MM.1S (cell line): ENCODE data around the gene ARTN.

Experiments used
- DNase-seq: peaks from one replicate; pipeline ENCODE4 v3.0.0-alpha.2; 2015
- H2AFZ ChIP-seq: fragments of 300-600 bp; sonication (generic); 2 replicates; pipeline ENCODE4 v1.6.0; 2016; ENCODE audit warnings: antibody characterized with exemption, low read length
- H3F3A ChIP-seq: fragments of 300-600 bp; sonication (generic); 2 replicates; pipeline ENCODE4 v1.6.1; 2016; ENCODE audit warnings: mild to moderate bottlenecking, antibody characterized with exemption, low read length, moderate library complexity, mixed read lengths; ENCODE audit not compliant: insufficient read depth
- H3K27ac ChIP-seq: fragments of 300-600 bp; sonication (generic); 2 replicates; pipeline ENCODE4 v1.5.1; 2016; ENCODE audit warnings: mild to moderate bottlenecking, low read length
- H3K27me3 ChIP-seq: fragments of 300-600 bp; sonication (generic); replicated peaks from 2 replicates; pipeline ENCODE4 v1.6.0; 2016; ENCODE audit warnings: low read length; ENCODE audit not compliant: insufficient read depth
- H3K36me3 ChIP-seq: fragments of 300-600 bp; sonication (generic); replicated peaks from 2 replicates; pipeline ENCODE4 v1.6.1; 2016; ENCODE audit warnings: mild to moderate bottlenecking, low read length, mixed read lengths; ENCODE audit not compliant: insufficient read depth
- H3K4me1 ChIP-seq: fragments of 300-600 bp; sonication (generic); 2 replicates; pipeline ENCODE4 v1.6.1; 2016; ENCODE audit warnings: low read length, mixed read lengths
- H3K4me2 ChIP-seq: fragments of 300-600 bp; sonication (generic); 2 replicates; pipeline ENCODE4 v1.6.0; 2016; ENCODE audit warnings: low read depth, low read length
- H3K4me3 ChIP-seq: fragments of 300-600 bp; sonication (generic); 2 replicates; pipeline ENCODE4 v1.5.1; 2016; ENCODE audit warnings: low read length, mixed read lengths
- H3K79me2 ChIP-seq: fragments of 300-600 bp; sonication (generic); 2 replicates; pipeline ENCODE4 v1.6.1; 2016; ENCODE audit warnings: mixed run types, low read length, mixed read lengths
- H3K9ac ChIP-seq: fragments of 300-600 bp; sonication (generic); 2 replicates; pipeline ENCODE4 v1.6.1; 2016; ENCODE audit warnings: low read length, mixed read lengths
- H3K9me2 ChIP-seq: fragments of 300-600 bp; sonication (generic); replicated peaks from 2 replicates; pipeline ENCODE4 v1.6.1; 2016; ENCODE audit warnings: mild to moderate bottlenecking, low read length, mixed read lengths; ENCODE audit not compliant: insufficient read depth
- H3K9me3 ChIP-seq: fragments of 300-600 bp; sonication (generic); replicated peaks from 2 replicates; pipeline ENCODE4 v1.6.1; 2016; ENCODE audit warnings: mild to moderate bottlenecking, low read length, mixed read lengths; ENCODE audit not compliant: insufficient read depth
- H4K20me1 ChIP-seq: fragments of 300-600 bp; sonication (generic); 2 replicates; pipeline ENCODE4 v1.6.1; 2016; ENCODE audit warnings: mild to moderate bottlenecking, low read length, moderate library complexity, mixed read lengths; ENCODE audit not compliant: insufficient read depth
- CTCF ChIP-seq: fragments of 300-600 bp; sonication (generic); IDR thresholded peaks from 2 replicates; pipeline ENCODE4 v1.5.1; 2016; ENCODE audit warnings: antibody characterized with exemption, low read length, mixed read lengths
- EZH2 ChIP-seq: fragments of 300-600 bp; sonication (generic); optimal IDR thresholded peaks from 2 replicates; pipeline ENCODE3; 2017; ENCODE audit warnings: low read depth, mild to moderate bottlenecking, antibody characterized with exemption, low read length, mixed read lengths
- EZH2phosphoT487 ChIP-seq: fragments of 300-600 bp; sonication (generic); IDR thresholded peaks from 2 replicates; pipeline ENCODE4 v1.6.1; 2018; ENCODE audit warnings: antibody characterized with exemption, low read length

The ARTN gene

GRCh38 chr1:43933386-43934100 is at the start of gene ARTN:
ARTN (plus strand) TSS chr1:43933801; CDS start chr1:43935657, 1,856 bp downstream.
- H3K9ac ChIP-seq = peak within 1 kb of the TSS; percentile 25; the same call in 1 of the 2 replicates
- no peaks in the 10 kb centered on the region for H3F3A ChIP-seq
- H2AFZ ChIP-seq = peak within 1 kb of the TSS; percentile 89

GRCh38 chr1:43885279-43885801 is 48.3 kb upstream of the ARTN start:
- TF ChIP-seq CTCF (no peak), EZH2phosphoT487 (no peak), EZH2 (no peak)
- Histone ChIP-seq H3K79me2 (no peaks in the 10 kb centered on the region), H3K36me3 (no peaks in the 10 kb centered on the region), H3K27ac (no peak overlapping the region), H3K9me2 (no peaks in the 10 kb centered on the region), H3K9me3 (no peaks in the 10 kb centered on the region), H3K9ac (no peak overlapping the region), H2AFZ (no peak overlapping the region), H4K20me1 (no peaks in the 10 kb centered on the region), H3K27me3 (no peaks in the 10 kb centered on the region), H3K4me3 (no peak overlapping the region), H3F3A (no peaks in the 10 kb centered on the region), H3K4me2 (no peak overlapping the region), H3K4me1 (no peaks in the 10 kb centered on the region)
- DNase-seq = no peak

More at GRCh38 chr1:43933386-43934100, at the start of gene ARTN:
- no peak for TF ChIP-seq EZH2
- no peak for TF ChIP-seq EZH2phosphoT487
- H4K20me1 ChIP-seq = no peaks in the 10 kb centered on the region
- H3K27ac ChIP-seq = no peak within 1 kb of the TSS
- H3K79me2 ChIP-seq = no peaks in the 10 kb centered on the region
- no peaks in the 10 kb centered on the region for H3K9me2 ChIP-seq
- DNase-seq = no peak
- no peaks in the 10 kb centered on the region for H3K36me3 ChIP-seq
- H3K4me1 ChIP-seq = peaks cover 5% of the 10 kb centered on the region
- peak within 1 kb of the TSS; percentile 25 for H3K4me3 ChIP-seq
- H3K27me3 ChIP-seq = no peaks in the 10 kb centered on the region
- H3K9me3 ChIP-seq = no peaks in the 10 kb centered on the region
- H3K4me2 ChIP-seq = peak within 1 kb of the TSS; percentile 46

- Histone ChIP-seq H3K79me2 (no peaks in the 10 kb centered on the region), H3K27ac (no peak overlapping the region), H3K4me3 (no peak overlapping the region), H4K20me1 (no peaks in the 10 kb centered on the region), H3K9ac (no peak overlapping the region), H3K36me3 (no peaks in the 10 kb centered on the region), H2AFZ (no peak overlapping the region), H3F3A (no peaks in the 10 kb centered on the region), H3K27me3 (no peaks in the 10 kb centered on the region), H3K4me2 (no peak overlapping the region), H3K9me2 (no peaks in the 10 kb centered on the region), H3K4me1 (no peaks in the 10 kb centered on the region), H3K9me3 (no peaks in the 10 kb centered on the region)
- no peak for DNase-seq
- TF ChIP-seq CTCF = no peak
- no peak for TF ChIP-seq EZH2
- no peak for TF ChIP-seq EZH2phosphoT487
These were observed 45.9 kb upstream of the ARTN start for GRCh38 chr1:43887748-43888147.

GRCh38 chr1:43890815-43891214 is 42.8 kb upstream of the ARTN start:
- H3K27ac ChIP-seq = no peak overlapping the region

More at GRCh38 chr1:43890815-43891214, 42.8 kb upstream of the ARTN start:
- no peak overlapping the region for H2AFZ ChIP-seq
- no peak for TF ChIP-seq EZH2
- TF ChIP-seq EZH2phosphoT487 = no peak
- TF ChIP-seq CTCF = no peak
- no peaks in the 10 kb centered on the region for H3K9me2 ChIP-seq
- H3K9me3 ChIP-seq = no peaks in the 10 kb centered on the region
- H3K4me2 ChIP-seq = no peak overlapping the region
- H3F3A ChIP-seq = no peaks in the 10 kb centered on the region
- H3K79me2 ChIP-seq = no peaks in the 10 kb centered on the region
- H3K27me3 ChIP-seq = no peaks in the 10 kb centered on the region
- no peak for DNase-seq
- no peaks in the 10 kb centered on the region for H3K36me3 ChIP-seq
- H4K20me1 ChIP-seq = no peaks in the 10 kb centered on the region
- H3K4me1 ChIP-seq = no peaks in the 10 kb centered on the region
- H3K9ac ChIP-seq = no peak overlapping the region
- no peak overlapping the region for H3K4me3 ChIP-seq
